ENCODE measurements around the gene TP53I13. TPM values are rescaled to one million over a fixed set of nuclear protein-coding genes. Genes with fewer than 3 reads are reported as not detected.

TP53I13 gene
- total RNA-seq, 1 donor from 2014 or later = 31.2 TPM

DNA sequence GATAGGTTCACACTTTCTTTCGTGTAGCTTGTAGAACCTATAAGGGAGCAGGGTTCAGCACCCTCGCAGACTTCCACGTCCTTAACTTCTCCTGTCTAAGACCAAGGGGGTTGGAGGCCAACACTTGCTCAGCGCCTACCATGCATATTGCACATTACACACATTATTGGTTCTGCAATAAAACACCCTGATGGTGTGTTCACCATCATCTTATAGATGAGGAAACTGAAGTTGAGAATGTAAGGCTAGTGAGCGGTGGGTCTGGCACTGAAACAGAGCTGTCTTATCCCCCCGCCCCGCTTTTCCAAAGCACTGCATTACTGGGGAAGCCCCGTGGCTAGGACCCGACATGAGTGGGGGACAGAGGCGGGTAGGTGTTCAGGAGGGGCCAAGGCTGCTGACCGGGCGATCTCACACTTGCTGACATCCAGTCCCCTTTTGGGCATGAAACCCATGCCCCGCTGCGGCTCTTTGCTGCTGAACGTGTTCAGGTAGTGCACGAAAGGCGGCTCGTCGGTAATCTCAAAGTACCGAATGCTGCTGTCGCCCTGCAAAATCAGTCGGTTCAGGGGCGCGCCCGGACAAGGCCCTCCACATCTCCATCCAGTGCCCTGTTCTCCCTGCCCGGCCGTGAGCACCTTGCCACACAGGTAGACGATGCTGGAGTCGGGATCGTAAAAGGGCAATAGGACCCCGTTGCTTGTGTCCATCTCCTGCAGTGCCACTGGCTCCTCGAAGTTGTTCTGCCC, 48.0 kb downstream of the TP53I13 start:
- Mint-ChIP-seq H3K9me3 (no peaks in the 10 kb centered on the region), H3K36me3 (no peaks in the 10 kb centered on the region), H3K4me1 (peaks cover 17% of the 10 kb centered on the region), H3K4me3 (peak overlapping the region; percentile 73), H3K27ac (no peak overlapping the region), H3K27me3 (ENCODE audit: low read depth) (peaks cover 68% of the 10 kb centered on the region)
- DNase-seq (ENCODE audit: low spot score in 2 of 2, unreplicated experiment in 2 of 2) = no peak
- TF ChIP-seq CTCF (IDR thresholded peaks at IDR 0.05; ENCODE audit: unreplicated experiment) = no peak

DNA sequence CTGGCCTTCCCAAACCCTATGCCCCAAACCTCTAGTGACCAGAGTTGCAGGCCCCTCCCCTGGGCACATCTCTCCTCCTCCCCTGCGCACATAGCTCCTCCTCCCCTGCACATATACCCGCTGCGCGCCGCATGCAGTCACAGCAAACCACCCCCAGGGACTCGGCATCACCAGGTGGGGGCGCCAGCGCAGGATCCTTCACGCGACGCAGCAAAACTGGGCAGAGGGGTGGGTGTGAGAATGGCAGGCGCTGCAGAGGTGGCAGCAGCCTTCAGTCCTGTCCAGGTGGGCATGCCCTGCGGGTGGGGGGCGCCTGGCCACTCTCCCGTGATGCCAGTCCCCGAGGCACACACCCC, 48.6 kb downstream of the TP53I13 start:
- DNase-seq (ENCODE audit: low spot score in 2 of 2, unreplicated experiment in 2 of 2) = peak in 1 of 2 experiments; percentile 74
- no peak for TF ChIP-seq CTCF (IDR thresholded peaks at IDR 0.05; ENCODE audit: unreplicated experiment)
- peak overlapping the region; percentile 46 for H3K4me3 Mint-ChIP-seq
- H3K36me3 Mint-ChIP-seq = no peaks in the 10 kb centered on the region
- H3K27ac Mint-ChIP-seq = no peak overlapping the region
- peaks cover 17% of the 10 kb centered on the region for H3K4me1 Mint-ChIP-seq
- peaks cover 73% of the 10 kb centered on the region for H3K27me3 Mint-ChIP-seq (ENCODE audit: low read depth)
- no peaks in the 10 kb centered on the region for H3K9me3 Mint-ChIP-seq

DNA sequence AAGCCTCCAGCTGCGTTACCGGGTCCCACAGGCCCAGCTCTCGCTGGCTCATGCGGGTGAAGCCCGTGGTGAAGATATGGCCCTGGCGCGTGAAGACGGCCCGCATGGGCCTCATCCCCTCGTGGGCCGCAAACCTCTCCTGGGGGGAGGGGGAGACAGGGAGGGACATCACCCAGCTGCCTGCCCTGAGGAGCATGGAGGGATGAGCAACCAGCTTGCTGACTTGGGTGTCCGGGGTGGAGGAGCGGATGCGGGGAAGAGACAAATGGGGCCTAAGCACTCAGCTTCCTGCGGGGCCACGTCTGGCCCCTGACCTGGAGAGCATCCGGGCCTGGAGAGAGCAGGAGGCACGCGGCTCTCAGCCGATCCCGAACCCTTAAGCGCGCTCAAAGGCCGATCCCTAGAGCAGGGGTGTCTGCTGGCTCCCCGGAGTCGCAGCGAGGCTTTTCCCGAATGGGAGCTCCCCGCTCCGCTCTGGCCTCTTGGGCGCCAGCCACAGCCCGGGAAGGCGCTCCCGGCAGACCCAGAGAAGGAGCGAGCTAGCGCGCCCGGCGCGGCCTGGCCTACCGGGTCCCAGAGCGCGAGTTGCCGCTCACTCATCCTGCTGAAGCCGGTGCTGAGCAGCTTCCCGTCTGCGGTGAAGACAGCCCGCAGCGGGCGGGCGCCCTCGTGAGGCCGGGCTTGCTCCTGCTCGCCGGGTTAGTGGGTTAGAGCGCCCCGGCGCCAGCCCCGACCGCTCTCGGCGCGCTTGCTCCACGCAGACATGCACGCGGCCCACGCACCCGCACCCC, 49.2 kb downstream of the TP53I13 start:
- no peaks in the 10 kb centered on the region for H3K36me3 Mint-ChIP-seq
- TF ChIP-seq CTCF (IDR thresholded peaks at IDR 0.05; ENCODE audit: unreplicated experiment) = peak; percentile 18
- H3K27me3 Mint-ChIP-seq (ENCODE audit: low read depth) = peaks cover 75% of the 10 kb centered on the region
- H3K4me1 Mint-ChIP-seq = peaks cover 17% of the 10 kb centered on the region
- DNase-seq (ENCODE audit: low spot score in 2 of 2, unreplicated experiment in 2 of 2) = no peak
- no peak overlapping the region for H3K27ac Mint-ChIP-seq
- peak overlapping the region; percentile 46 for H3K4me3 Mint-ChIP-seq
- no peaks in the 10 kb centered on the region for H3K9me3 Mint-ChIP-seq

GRCh38 chr17:29618272-29619065, 50.0 kb downstream of the TP53I13 start:
- peak; percentile 3 for TF ChIP-seq CTCF (IDR thresholded peaks at IDR 0.05; ENCODE audit: unreplicated experiment)
- no peak for DNase-seq (ENCODE audit: low spot score in 2 of 2, unreplicated experiment in 2 of 2)
- H3K4me3 Mint-ChIP-seq = no peak overlapping the region
- peaks cover 81% of the 10 kb centered on the region for H3K27me3 Mint-ChIP-seq (ENCODE audit: low read depth)
- no peaks in the 10 kb centered on the region for H3K9me3 Mint-ChIP-seq
- no peak overlapping the region for H3K27ac Mint-ChIP-seq
- no peaks in the 10 kb centered on the region for H3K36me3 Mint-ChIP-seq
- H3K4me1 Mint-ChIP-seq = peaks cover 22% of the 10 kb centered on the region

DNA sequence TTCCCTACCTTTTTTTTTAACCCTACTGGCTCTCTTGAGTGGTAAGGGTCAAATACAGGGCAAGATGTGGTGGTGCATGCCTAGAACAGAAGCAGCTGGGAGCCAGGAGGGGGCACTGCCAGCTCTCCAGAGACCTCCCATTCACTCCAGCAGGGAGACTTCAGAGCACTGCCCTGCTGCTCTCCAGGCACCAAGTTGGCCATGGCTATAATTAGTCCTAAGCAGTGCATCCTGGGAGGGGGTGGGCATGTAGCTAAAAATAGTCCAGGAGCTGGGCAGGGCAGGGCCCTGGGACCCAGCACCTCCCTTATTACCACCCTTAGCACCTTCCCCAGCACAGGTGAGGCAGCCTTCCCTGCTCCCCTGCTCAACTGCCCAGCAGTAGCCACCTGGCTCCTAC, 50.8 kb downstream of the TP53I13 start:
- H3K9me3 Mint-ChIP-seq = no peaks in the 10 kb centered on the region
- H3K36me3 Mint-ChIP-seq = no peaks in the 10 kb centered on the region
- H3K27ac Mint-ChIP-seq = no peak overlapping the region
- H3K4me3 Mint-ChIP-seq = no peak overlapping the region
- H3K4me1 Mint-ChIP-seq = peaks cover 19% of the 10 kb centered on the region
- no peak for DNase-seq (ENCODE audit: low spot score in 2 of 2, unreplicated experiment in 2 of 2)
- H3K27me3 Mint-ChIP-seq (ENCODE audit: low read depth) = peaks cover 76% of the 10 kb centered on the region
- no peak for TF ChIP-seq CTCF (IDR thresholded peaks at IDR 0.05; ENCODE audit: unreplicated experiment)
